A673 (cell line): Measurements from ENCODE around the gene SLC12A2. TPM values are rescaled to one million over a fixed set of nuclear protein-coding genes. Genes with fewer than 3 reads are reported as not detected.

Experiments used
- BruUV-seq: library from RNA; stranded (reverse); fragments of 400-500 nt; replicated peaks from 2 replicates; lab custom pipeline; 2021; lab: Mats Ljungman, UMichigan
- CTCF ChIA-PET: fragments of 300-600 bp; sonication (Branson Sonifier 250); formaldehyde crosslinking; loops from one replicate; lab custom pipeline; 2022; ENCODE audit warnings: antibody characterized with exemption; lab: Charles Lee
- POLR2A ChIA-PET: fragments of 300-600 bp; sonication (Branson Sonifier 250); formaldehyde crosslinking; loops from one replicate; lab custom pipeline; 2022; ENCODE audit warnings: antibody characterized with exemption; ENCODE audit not compliant: low non-redundant PET; lab: Charles Lee
- DNase-seq: peaks from one replicate; pipeline ENCODE4 v3.0.0-alpha.2; 2015; ENCODE audit warnings: low spot score
- H3K27ac ChIP-seq: fragments of 200-600 bp; sonication (generic); 2 replicates; pipeline ENCODE4 v1.5.1; 2016; ENCODE audit warnings: mixed run types, low read depth, mild to moderate bottlenecking, mixed read lengths, antibody characterized with exemption, low read length; ENCODE audit not compliant: poor library complexity, severe bottlenecking
- H3K27me3 ChIP-seq: fragments of 200-600 bp; sonication (generic); replicated peaks from 2 replicates; pipeline ENCODE4 v1.6.1; 2017; ENCODE audit warnings: mixed run types, low read depth, mild to moderate bottlenecking, mixed read lengths, antibody characterized with exemption, low read length; ENCODE audit not compliant: insufficient read depth, poor library complexity
- H3K36me3 ChIP-seq: fragments of 200-600 bp; sonication (generic); 2 replicates; pipeline ENCODE4 v1.6.1; 2016; ENCODE audit warnings: mixed run types, mild to moderate bottlenecking, mixed read lengths, antibody characterized with exemption, low read length; ENCODE audit not compliant: insufficient read depth, poor library complexity, severe bottlenecking
- H3K4me1 ChIP-seq: fragments of 200-600 bp; sonication (generic); 2 replicates; pipeline ENCODE4 v1.6.1; 2017; ENCODE audit warnings: mixed run types, mild to moderate bottlenecking, mixed read lengths, antibody characterized with exemption, low read length; ENCODE audit not compliant: insufficient read depth, poor library complexity, severe bottlenecking
- H3K4me3 ChIP-seq: fragments of 200-600 bp; sonication (generic); 2 replicates; pipeline ENCODE4 v1.5.1; 2016; ENCODE audit warnings: low read depth, mixed run types, mild to moderate bottlenecking, mixed read lengths, low read length; ENCODE audit not compliant: poor library complexity, severe bottlenecking
- H3K9me3 ChIP-seq: fragments of 200-600 bp; sonication (generic); 2 replicates; pipeline ENCODE4 v1.6.1; 2016; ENCODE audit warnings: mixed run types, low read depth, mild to moderate bottlenecking, mixed read lengths, antibody characterized with exemption, low read length; ENCODE audit not compliant: poor library complexity, severe bottlenecking
- CTCF ChIP-seq: fragments of 300-800, 200-600 bp; sonication (generic); conservative IDR thresholded peaks from 2 replicates; pipeline ENCODE4 v1.5.1; 2017; ENCODE audit warnings: low read depth, mild to moderate bottlenecking, antibody characterized with exemption, low read length, moderate library complexity, mixed read lengths
- EZH2 ChIP-seq: fragments of 200-600 bp; sonication (generic); IDR thresholded peaks from 2 replicates; pipeline ENCODE4 v1.6.1; 2017; ENCODE audit warnings: borderline replicate concordance, low read depth, mild to moderate bottlenecking, mixed read lengths, antibody characterized with exemption, low read length; ENCODE audit not compliant: poor library complexity, severe bottlenecking
- intact Hi-C: fragments of 100-400 bp; cut with micrococcal nuclease; formaldehyde crosslinking; loops from one replicate; pipeline ENCODE4 v1.10.0; 2022; ENCODE audit not compliant: unreplicated experiment
- total RNA-seq: library from RNA; stranded (reverse); gene quantifications from 2 replicates; pipeline ENCODE4 v1.2.3, GENCODE V29; 2021

SLC12A2 gene
- total RNA-seq, 1 experiment from 2014 or later = 10.4 TPM

- no TSS peak for BruUV-seq
- intact Hi-C loops = no loop called here
- H3K4me3 ChIP-seq = no peak overlapping the region
- peaks cover 13% of the 10 kb centered on the region for H3K9me3 ChIP-seq
- no peak for DNase-seq
- no peaks in the 10 kb centered on the region for H3K36me3 ChIP-seq
- no peak for TF ChIP-seq EZH2
- no peak for TF ChIP-seq CTCF
- ChIA-PET CTCF (no interaction called here), POLR2A (no interaction called here)
- no peaks in the 10 kb centered on the region for H3K27me3 ChIP-seq
- no peaks in the 10 kb centered on the region for H3K4me1 ChIP-seq
- H3K27ac ChIP-seq = no peak overlapping the region
Observed at GRCh38 chr5:128097781-128098180, 14.2 kb downstream of the SLC12A2 start.

DNA sequence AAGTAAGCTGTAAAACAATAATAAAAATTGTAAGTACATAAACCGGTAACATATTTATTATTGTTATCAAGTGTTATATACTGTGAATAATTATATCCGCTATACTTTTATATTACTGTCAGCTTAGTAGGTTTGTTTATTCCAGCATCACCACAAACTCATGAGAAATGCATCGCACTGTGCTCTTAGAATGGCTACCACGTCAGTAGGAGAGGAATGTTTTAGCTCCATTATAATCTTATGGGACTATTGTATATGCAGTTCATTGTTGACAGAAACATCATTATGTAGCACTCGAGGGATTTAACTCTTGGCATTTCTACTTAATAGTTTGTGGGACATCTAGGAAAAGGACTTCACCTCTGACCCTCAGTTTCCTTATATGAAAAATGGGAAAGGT, 16.4 kb downstream of the SLC12A2 start:
- Histone ChIP-seq H3K9me3 (peaks cover 13% of the 10 kb centered on the region), H3K27me3 (no peaks in the 10 kb centered on the region), H3K36me3 (no peaks in the 10 kb centered on the region), H3K4me1 (no peaks in the 10 kb centered on the region), H3K4me3 (no peak overlapping the region), H3K27ac (no peak overlapping the region)
- intact Hi-C loops = no loop called here
- DNase-seq = no peak
- no TSS peak for BruUV-seq
- CTCF ChIA-PET = no interaction called here
- POLR2A ChIA-PET = no interaction called here
- TF ChIP-seq EZH2 (no peak), CTCF (no peak)

DNA sequence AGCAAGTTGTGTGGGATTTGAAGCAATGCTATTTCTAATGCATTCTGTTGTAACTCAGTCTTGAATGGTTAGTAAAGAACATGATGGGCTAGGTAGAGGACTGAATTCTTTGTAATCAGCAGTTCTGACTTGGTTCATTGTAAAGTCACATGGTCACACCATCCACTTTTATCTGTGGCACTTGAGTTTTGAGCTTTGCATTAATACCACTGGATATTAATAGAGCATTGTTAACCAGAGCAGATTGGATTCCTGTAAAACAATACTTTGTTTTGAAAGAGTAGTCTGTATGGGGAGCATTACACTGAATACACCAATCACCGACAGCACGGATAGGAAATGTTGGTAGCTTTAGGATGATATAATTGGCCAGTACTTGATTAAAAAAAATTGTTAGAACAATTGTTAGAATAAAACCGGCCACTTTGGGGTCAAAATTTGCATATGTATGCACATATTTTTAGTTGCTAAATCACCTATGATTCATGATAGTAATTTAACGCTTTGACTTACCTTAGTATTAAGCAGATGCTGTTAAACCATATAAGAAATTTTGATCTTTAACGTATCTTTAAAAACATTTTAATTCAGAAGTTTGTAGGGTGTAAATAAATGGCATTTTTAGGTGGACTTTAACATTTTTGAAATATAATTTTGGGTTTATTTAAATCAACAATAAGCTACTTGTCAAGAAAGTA, 17.4 kb downstream of the SLC12A2 start:
- Histone ChIP-seq H3K36me3 (no peaks in the 10 kb centered on the region), H3K4me1 (no peaks in the 10 kb centered on the region), H3K27me3 (no peaks in the 10 kb centered on the region), H3K9me3 (peaks cover 13% of the 10 kb centered on the region), H3K4me3 (no peak overlapping the region), H3K27ac (no peak overlapping the region)
- CTCF ChIA-PET = no interaction called here
- TF ChIP-seq EZH2 (no peak), CTCF (no peak)
- intact Hi-C loops = no loop called here
- DNase-seq = no peak
- no TSS peak for BruUV-seq
- POLR2A ChIA-PET = no interaction called here
